ENCODE results near the gene AKR1C8. TPM values are rescaled to one million over a fixed set of nuclear protein-coding genes. Genes with fewer than 3 reads are reported as not detected.
"Not testable (repeated sequence)": the region's sequence is repeated elsewhere in the genome, so short reads cannot be mapped to it uniquely, and the experiment has no call there.

The AKR1C8 gene
- total RNA-seq, 1 experiment from 2014 or later: 0.16 TPM

GRCh38 chr10:5151076-5151475, 33.9 kb downstream of the AKR1C8 start:
- no peaks in the 10 kb centered on the region for H3K27me3 ChIP-seq (replicated peaks)
- H3K9me3 ChIP-seq (replicated peaks): no peaks in the 10 kb centered on the region
- no peak overlapping the region for H3K4me3 ChIP-seq
- DNase-seq (ENCODE audit: low read depth in 1 of 2, low spot score in 2 of 2): no peak
- no peaks in the 10 kb centered on the region for H3K4me1 ChIP-seq (replicated peaks)
- H3K27ac ChIP-seq: no peak overlapping the region
- no peaks in the 10 kb centered on the region for H3K36me3 ChIP-seq

GRCh38 chr10:5148678-5149032, 36.3 kb downstream of the AKR1C8 start:
- Histone ChIP-seq H3K36me3 (no peaks in the 10 kb centered on the region), H3K4me3 (no peak overlapping the region), H3K27me3 (replicated peaks) (no peaks in the 10 kb centered on the region), H3K9me3 (replicated peaks) (no peaks in the 10 kb centered on the region), H3K27ac (no peak overlapping the region), H3K4me1 (replicated peaks) (no peaks in the 10 kb centered on the region)
- DNase-seq (ENCODE audit: low read depth in 1 of 2, low spot score in 2 of 2): no peak

- Histone ChIP-seq H3K9me3 (replicated peaks) (no peaks in the 10 kb centered on the region), H3K36me3 (no peaks in the 10 kb centered on the region), H3K27me3 (replicated peaks) (no peaks in the 10 kb centered on the region), H3K4me3 (no peak overlapping the region), H3K27ac (no peak overlapping the region), H3K4me1 (replicated peaks) (no peaks in the 10 kb centered on the region)
- no peak for DNase-seq (ENCODE audit: low read depth in 1 of 2, low spot score in 2 of 2)
Observed at GRCh38 chr10:5147981-5148677, 36.8 kb downstream of the AKR1C8 start.

DNA sequence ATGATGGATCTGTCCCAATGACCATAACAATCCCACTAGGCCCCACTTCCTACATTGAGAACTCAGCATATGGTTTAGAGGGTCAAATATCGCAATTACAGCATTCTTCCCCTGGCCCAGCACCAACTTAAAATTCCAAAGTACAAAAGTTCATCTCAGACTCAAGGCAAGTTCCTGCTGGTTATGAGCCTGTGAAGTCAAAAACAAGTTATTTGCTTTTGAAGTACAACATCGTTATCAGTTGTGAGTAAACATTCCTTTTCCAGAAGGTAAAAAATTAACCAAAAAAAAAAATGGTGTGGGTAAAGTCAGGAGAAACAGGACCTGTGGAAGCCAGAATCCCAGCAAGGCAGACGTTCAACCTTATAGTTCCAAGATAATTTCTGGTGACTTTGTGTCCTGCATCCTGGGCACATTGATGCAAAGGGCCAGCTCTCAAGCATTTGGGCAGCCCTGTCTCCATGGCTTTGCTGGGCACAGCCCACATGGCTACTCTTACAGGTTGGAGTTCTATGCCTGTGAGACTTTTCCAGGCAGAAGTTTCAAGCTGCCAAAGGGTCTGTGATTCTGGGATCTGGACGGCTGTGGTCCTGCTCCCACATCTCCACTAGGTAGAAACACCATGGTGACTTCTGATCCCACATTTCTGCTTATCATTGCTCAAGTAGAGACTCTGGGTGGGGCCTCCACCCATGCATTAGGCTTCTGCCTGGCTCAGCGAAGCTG, 37.5 kb downstream of the AKR1C8 start:
- DNase-seq (ENCODE audit: low read depth in 1 of 2, low spot score in 2 of 2): no peak
- H3K9me3 ChIP-seq (replicated peaks): no peaks in the 10 kb centered on the region
- H3K4me1 ChIP-seq (replicated peaks): no peaks in the 10 kb centered on the region
- H3K27me3 ChIP-seq (replicated peaks): no peaks in the 10 kb centered on the region
- no peak overlapping the region for H3K27ac ChIP-seq
- no peak overlapping the region for H3K4me3 ChIP-seq
- no peaks in the 10 kb centered on the region for H3K36me3 ChIP-seq

GRCh38 chr10:5146920-5147254, 38.1 kb downstream of the AKR1C8 start:
- no peak for DNase-seq (ENCODE audit: low read depth in 1 of 2, low spot score in 2 of 2)
- Histone ChIP-seq H3K27me3 (replicated peaks) (no peaks in the 10 kb centered on the region), H3K9me3 (replicated peaks) (no peaks in the 10 kb centered on the region), H3K4me1 (replicated peaks) (no peaks in the 10 kb centered on the region), H3K4me3 (no peak overlapping the region), H3K36me3 (no peaks in the 10 kb centered on the region), H3K27ac (no peak overlapping the region)

GRCh38 chr10:5143137-5143536, 41.8 kb downstream of the AKR1C8 start:
- no peaks in the 10 kb centered on the region for H3K36me3 ChIP-seq
- no peaks in the 10 kb centered on the region for H3K4me1 ChIP-seq (replicated peaks)
- H3K27me3 ChIP-seq (replicated peaks): no peaks in the 10 kb centered on the region
- no peak overlapping the region for H3K27ac ChIP-seq
- no peaks in the 10 kb centered on the region for H3K9me3 ChIP-seq (replicated peaks)
- DNase-seq (ENCODE audit: low read depth in 1 of 2, low spot score in 2 of 2): no peak
- H3K4me3 ChIP-seq: no peak overlapping the region

GRCh38 chr10:5142199-5142598, 42.8 kb downstream of the AKR1C8 start:
- no peak for DNase-seq (ENCODE audit: low read depth in 1 of 2, low spot score in 2 of 2)
- Histone ChIP-seq H3K4me3 (no peak overlapping the region), H3K4me1 (replicated peaks) (no peaks in the 10 kb centered on the region), H3K9me3 (replicated peaks) (0 out of 2 replicates have a peak, but pooled peaks cover under 1% of the 10 kb centered on the region), H3K36me3 (no peaks in the 10 kb centered on the region), H3K27ac (no peak overlapping the region), H3K27me3 (replicated peaks) (no peaks in the 10 kb centered on the region)

GRCh38 chr10:5137699-5138098, 47.3 kb downstream of the AKR1C8 start:
- not testable (repeated sequence) for H3K9me3 ChIP-seq (replicated peaks); H3K27ac ChIP-seq; H3K27me3 ChIP-seq (replicated peaks); H3K4me3 ChIP-seq; H3K36me3 ChIP-seq; H3K4me1 ChIP-seq (replicated peaks); DNase-seq (ENCODE audit: low read depth in 1 of 2, low spot score in 2 of 2)

DNA sequence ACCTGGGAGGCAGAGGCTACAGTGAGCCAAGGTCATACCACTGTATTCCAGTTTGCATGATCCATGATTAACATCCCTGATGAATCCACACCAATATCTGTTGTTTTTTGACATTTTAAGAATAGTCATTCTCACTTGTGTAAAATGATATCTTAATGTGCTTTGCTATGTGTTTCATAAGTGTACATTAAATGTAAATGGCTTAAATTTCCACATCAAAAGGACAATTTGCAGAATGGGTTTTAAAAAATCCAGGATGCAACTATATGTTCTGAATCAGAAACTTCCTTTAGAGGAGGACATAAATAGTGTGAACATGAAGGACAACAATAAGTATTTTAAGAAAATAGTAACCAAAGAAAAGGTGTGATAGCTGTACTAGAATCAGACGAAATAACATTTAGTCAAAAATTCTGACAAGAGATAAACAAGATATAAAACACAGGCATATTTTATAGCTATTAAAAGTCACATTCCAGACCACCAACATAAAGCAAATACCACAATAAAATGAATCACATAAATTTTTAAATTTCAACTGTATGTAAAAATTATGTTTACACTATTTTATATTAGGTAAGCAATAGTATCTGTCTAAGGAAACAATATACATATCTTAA, 48.4 kb downstream of the AKR1C8 start:
- H3K27ac ChIP-seq: no peak overlapping the region
- no peaks in the 10 kb centered on the region for H3K36me3 ChIP-seq
- peaks cover 5% of the 10 kb centered on the region; the same call in 1 of the 2 replicates for H3K9me3 ChIP-seq (replicated peaks)
- no peaks in the 10 kb centered on the region for H3K4me1 ChIP-seq (replicated peaks)
- H3K27me3 ChIP-seq (replicated peaks): no peaks in the 10 kb centered on the region
- DNase-seq (ENCODE audit: low read depth in 1 of 2, low spot score in 2 of 2): no peak
- no peak overlapping the region for H3K4me3 ChIP-seq

DNA sequence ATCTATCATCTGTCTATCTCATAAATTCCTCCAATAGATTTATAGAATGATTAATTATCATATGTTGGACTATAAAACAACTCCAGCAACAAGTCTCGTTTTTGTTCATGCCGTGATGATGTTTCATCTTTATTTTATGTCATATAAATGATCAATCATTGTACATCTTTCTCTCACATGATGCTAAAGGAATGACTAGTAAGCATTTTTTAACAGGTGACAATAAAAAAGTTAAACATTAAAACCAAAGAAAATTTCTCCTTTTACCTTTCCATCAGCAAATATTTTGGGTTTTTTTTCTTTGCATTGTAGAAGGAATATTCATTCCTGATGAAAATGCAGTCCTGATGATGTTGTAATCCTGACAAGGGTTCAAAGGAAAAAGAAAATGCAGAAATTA, 49.4 kb downstream of the AKR1C8 start:
- H3K4me3 ChIP-seq: no peak overlapping the region
- H3K27me3 ChIP-seq (replicated peaks): no peaks in the 10 kb centered on the region
- no peaks in the 10 kb centered on the region for H3K4me1 ChIP-seq (replicated peaks)
- peaks cover 5% of the 10 kb centered on the region; the same call in 1 of the 2 replicates for H3K9me3 ChIP-seq (replicated peaks)
- H3K27ac ChIP-seq: no peak overlapping the region
- DNase-seq (ENCODE audit: low read depth in 1 of 2, low spot score in 2 of 2): no peak
- H3K36me3 ChIP-seq: no peaks in the 10 kb centered on the region

DNA sequence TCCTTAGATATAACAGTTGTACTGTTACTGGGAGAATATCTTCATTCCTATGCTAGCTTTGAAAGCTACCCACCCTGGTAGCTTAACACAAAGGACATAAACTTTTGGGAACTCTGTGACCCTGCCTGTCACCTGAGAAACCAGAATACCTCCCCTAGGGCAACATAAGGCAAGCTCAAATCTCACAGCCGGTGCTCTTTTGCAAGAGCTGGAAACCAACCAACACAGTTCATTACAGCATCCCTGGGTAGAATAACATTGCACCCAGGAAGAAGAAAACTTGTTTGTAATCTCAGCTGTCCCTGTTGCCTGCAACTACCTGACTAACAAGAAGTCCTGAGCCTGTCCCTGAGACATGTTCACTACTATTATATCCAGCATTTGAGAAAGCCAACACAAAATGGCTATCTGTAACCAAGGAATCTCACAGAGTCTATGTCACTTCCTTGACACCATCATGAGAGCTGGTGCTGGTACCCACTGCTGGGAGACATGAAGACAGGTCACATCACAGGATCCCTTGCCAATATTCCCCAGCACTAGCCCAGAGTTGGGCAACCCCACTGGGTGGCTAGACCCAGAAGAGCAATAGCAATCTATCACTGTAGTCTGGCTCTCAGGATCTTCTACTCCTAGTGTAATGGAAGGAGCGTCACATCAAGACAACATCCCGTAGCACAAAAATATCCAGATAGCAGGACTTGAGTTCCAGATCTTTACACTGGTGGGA, 59.5 kb downstream of the AKR1C8 start:
- Histone ChIP-seq H3K27me3 (replicated peaks) (no peaks in the 10 kb centered on the region), H3K36me3 (no peaks in the 10 kb centered on the region), H3K4me1 (replicated peaks) (no peaks in the 10 kb centered on the region), H3K9me3 (replicated peaks) (no peaks in the 10 kb centered on the region), H3K27ac (no peak overlapping the region), H3K4me3 (no peak overlapping the region)
- no peak for DNase-seq (ENCODE audit: low read depth in 1 of 2, low spot score in 2 of 2)

- Histone ChIP-seq H3K27ac (no peak overlapping the region), H3K4me3 (no peak overlapping the region), H3K4me1 (replicated peaks) (no peaks in the 10 kb centered on the region), H3K27me3 (replicated peaks) (no peaks in the 10 kb centered on the region), H3K9me3 (replicated peaks) (no peaks in the 10 kb centered on the region), H3K36me3 (no peaks in the 10 kb centered on the region)
- DNase-seq (ENCODE audit: low read depth in 1 of 2, low spot score in 2 of 2): no peak
Observed at GRCh38 chr10:5123886-5124285, 61.1 kb downstream of the AKR1C8 start.

DNA sequence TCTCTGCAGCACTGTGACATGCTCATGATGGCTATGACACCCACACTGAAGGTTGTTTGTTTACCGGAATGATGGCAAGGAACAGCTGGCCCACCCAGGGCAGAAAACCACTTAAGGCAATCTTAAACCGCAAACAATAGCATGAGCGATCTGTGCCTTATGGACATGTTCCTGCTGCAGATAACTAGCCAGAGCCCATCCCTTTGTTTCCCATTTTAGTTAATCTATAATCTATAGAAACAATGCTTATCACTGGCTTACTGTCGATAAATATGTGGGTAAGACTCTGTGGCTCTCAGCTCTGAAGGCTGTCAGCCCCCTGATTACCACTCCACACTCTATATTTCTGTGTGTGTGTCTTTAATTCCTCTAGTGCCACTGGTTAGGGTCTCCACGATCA, 65.0 kb downstream of the AKR1C8 start:
- not testable (repeated sequence) for H3K9me3 ChIP-seq (replicated peaks); H3K4me1 ChIP-seq (replicated peaks); H3K4me3 ChIP-seq; H3K36me3 ChIP-seq; DNase-seq (ENCODE audit: low read depth in 1 of 2, low spot score in 2 of 2); H3K27me3 ChIP-seq (replicated peaks); H3K27ac ChIP-seq

- DNase-seq (ENCODE audit: low read depth in 1 of 2, low spot score in 2 of 2): no peak
- Histone ChIP-seq H3K27ac (no peak overlapping the region), H3K9me3 (replicated peaks) (no peaks in the 10 kb centered on the region)
Observed at GRCh38 chr10:5117026-5117425, 67.9 kb downstream of the AKR1C8 start.

More at GRCh38 chr10:5117026-5117425, 67.9 kb downstream of the AKR1C8 start:
- H3K4me1 ChIP-seq (replicated peaks): no peaks in the 10 kb centered on the region
- H3K4me3 ChIP-seq: no peak overlapping the region
- H3K36me3 ChIP-seq: no peaks in the 10 kb centered on the region
- no peaks in the 10 kb centered on the region for H3K27me3 ChIP-seq (replicated peaks)

Measured in SJSA1 (cell line).